Activated gamma-delta T cell treated with Interleukin-2 at 50 U/mL for 16 hours (primary cell): ENCODE data around the gene CABLES2.

Source experiments
- DNase-seq: peaks from one replicate; pipeline ENCODE4 v3.0.0-alpha.2; 2020

CABLES2 gene

GRCh38 chr20:62407221-62407992, at the start of gene CABLES2:
CABLES2 (minus strand) TSS chr20:62407285; CDS start chr20:62407276, 9 bp downstream.
- DNase-seq = peak; percentile 86

- DNase-seq = no peak
Measured at GRCh38 chr20:62455929-62456328, 48.8 kb upstream of the CABLES2 start.

- no peak for DNase-seq
Measured at GRCh38 chr20:62454904-62455636, 48.0 kb upstream of the CABLES2 start.

GRCh38 chr20:62453186-62453808, 46.2 kb upstream of the CABLES2 start:
- no peak for DNase-seq

- DNase-seq = no peak
Measured at GRCh38 chr20:62452475-62453095, 45.5 kb upstream of the CABLES2 start.

GRCh38 chr20:62451970-62452369, 44.9 kb upstream of the CABLES2 start:
- no peak for DNase-seq

GRCh38 chr20:62451156-62451767, 44.2 kb upstream of the CABLES2 start:
- no peak for DNase-seq

- DNase-seq = no peak
Measured at GRCh38 chr20:62449951-62450691, 43.0 kb upstream of the CABLES2 start.

- no peak for DNase-seq
Measured at GRCh38 chr20:62448788-62449187, 41.7 kb upstream of the CABLES2 start.

- DNase-seq = no peak
Measured at GRCh38 chr20:62448038-62448437, 41.0 kb upstream of the CABLES2 start.

- no peak for DNase-seq
Measured at GRCh38 chr20:62446888-62447869, 40.1 kb upstream of the CABLES2 start.

- no peak for DNase-seq
Measured at GRCh38 chr20:62446481-62446880, 39.4 kb upstream of the CABLES2 start.

GRCh38 chr20:62445553-62446340, 38.7 kb upstream of the CABLES2 start:
- no peak for DNase-seq

GRCh38 chr20:62444286-62444685, 37.2 kb upstream of the CABLES2 start:
- DNase-seq = no peak

- no peak for DNase-seq
Measured at GRCh38 chr20:62441987-62442539, 35.0 kb upstream of the CABLES2 start.

GRCh38 chr20:62439218-62439617, 32.1 kb upstream of the CABLES2 start:
- no peak for DNase-seq

GRCh38 chr20:62437927-62438326, 30.8 kb upstream of the CABLES2 start:
- DNase-seq = no peak

GRCh38 chr20:62437496-62437895, 30.4 kb upstream of the CABLES2 start:
- DNase-seq = no peak

- no peak for DNase-seq
Measured at GRCh38 chr20:62436692-62437091, 29.6 kb upstream of the CABLES2 start.
